ENCODE results near the gene TEX48.

TEX48 gene

DNA sequence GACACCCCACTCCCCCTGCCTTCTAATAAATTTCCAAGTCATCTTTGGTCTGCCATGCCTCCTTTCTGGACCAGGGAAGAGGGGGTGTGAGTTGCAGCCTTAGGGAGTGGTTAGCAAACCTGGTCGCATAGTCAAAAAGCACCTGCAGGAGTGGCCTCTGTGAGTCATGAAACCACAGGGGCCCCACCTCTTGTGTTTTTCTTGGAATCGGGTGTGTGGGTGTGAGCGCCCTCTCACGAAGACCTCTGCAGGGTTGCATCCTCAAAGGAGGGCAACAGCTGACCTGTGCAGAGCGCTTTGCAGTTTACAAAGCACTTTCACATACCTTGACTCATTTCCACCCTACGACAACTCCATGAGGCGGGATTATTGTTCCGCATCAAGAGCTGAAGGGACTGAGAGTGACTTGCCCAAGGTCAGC is 36.8 kb upstream of the TEX48 start:
- Mint-ChIP-seq H3K27me3 (ENCODE audit: low read depth, poor library complexity) (peaks cover 44% of the 10 kb centered on the region), H3K4me3 (no peak overlapping the region), H3K9me3 (peaks cover 23% of the 10 kb centered on the region), H3K4me1 (peaks cover 4% of the 10 kb centered on the region), H3K36me3 (ENCODE audit: low read depth) (no peaks in the 10 kb centered on the region), H3K27ac (no peak overlapping the region)
- TF ChIP-seq, protein P1, sequence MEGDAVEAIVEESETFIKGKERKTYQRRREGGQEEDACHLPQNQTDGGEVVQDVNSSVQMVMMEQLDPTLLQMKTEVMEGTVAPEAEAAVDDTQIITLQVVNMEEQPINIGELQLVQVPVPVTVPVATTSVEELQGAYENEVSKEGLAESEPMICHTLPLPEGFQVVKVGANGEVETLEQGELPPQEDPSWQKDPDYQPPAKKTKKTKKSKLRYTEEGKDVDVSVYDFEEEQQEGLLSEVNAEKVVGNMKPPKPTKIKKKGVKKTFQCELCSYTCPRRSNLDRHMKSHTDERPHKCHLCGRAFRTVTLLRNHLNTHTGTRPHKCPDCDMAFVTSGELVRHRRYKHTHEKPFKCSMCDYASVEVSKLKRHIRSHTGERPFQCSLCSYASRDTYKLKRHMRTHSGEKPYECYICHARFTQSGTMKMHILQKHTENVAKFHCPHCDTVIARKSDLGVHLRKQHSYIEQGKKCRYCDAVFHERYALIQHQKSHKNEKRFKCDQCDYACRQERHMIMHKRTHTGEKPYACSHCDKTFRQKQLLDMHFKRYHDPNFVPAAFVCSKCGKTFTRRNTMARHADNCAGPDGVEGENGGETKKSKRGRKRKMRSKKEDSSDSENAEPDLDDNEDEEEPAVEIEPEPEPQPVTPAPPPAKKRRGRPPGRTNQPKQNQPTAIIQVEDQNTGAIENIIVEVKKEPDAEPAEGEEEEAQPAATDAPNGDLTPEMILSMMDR (IDR thresholded peaks at IDR 0.05), result no peak
- no peak for DNase-seq

DNA sequence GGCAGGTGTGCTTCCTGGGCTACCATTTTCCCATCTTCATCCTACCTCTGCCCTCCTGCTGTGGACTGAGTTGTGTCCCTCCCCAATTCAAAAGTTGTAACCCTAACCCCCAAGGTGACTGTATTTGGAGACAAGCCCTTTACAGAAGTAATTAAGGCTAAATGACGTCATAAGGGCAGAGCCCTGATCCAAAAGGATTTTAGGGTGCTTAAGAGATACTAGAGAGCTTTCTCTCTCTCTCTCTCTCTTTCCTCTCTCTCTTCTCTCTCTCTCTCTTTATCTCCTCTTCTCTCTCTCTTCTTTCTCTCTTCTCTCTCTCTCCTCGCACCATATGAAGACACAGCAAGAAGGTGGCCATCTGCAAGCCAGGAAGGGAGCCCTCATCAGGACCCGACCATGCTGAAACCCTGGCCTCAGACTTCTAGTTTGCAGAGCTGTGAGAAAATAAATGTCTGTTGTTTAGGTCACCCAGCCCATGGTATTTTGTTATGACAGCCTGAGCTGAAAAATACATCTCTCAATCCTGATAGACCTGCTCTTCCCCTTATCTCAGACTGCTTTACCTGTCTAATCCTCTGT is 36.0 kb upstream of the TEX48 start:
- Mint-ChIP-seq H3K27me3 (ENCODE audit: low read depth, poor library complexity) (peaks cover 38% of the 10 kb centered on the region), H3K36me3 (ENCODE audit: low read depth) (no peaks in the 10 kb centered on the region), H3K9me3 (peaks cover 23% of the 10 kb centered on the region), H3K4me3 (no peak overlapping the region), H3K4me1 (peaks cover 4% of the 10 kb centered on the region), H3K27ac (no peak overlapping the region)
- DNase-seq, result no peak
- TF ChIP-seq, protein P1 (IDR thresholded peaks at IDR 0.05), result no peak

DNA sequence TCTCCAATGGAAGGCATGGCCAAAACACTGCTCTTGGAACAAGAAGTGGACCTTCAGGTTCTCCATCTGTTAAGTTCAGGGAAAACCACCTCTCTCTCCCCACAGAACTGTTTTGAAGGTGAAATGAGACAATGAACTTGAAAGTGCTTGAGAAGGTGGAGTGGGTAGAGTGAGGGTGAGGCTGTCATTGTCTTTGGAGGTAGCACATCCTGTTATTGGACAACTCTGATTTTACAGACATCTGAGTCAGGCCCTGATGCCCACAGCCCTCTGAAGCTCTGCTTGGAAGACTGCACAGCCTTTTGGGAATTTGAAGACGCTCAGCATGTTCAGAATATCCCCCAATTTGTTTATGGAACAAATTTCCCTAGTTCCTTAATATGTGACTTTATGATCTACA is 27.6 kb upstream of the TEX48 start:
- H3K36me3 Mint-ChIP-seq (ENCODE audit: low read depth), result no peaks in the 10 kb centered on the region
- TF ChIP-seq, protein P1 (IDR thresholded peaks at IDR 0.05), result no peak
- peaks cover 31% of the 10 kb centered on the region for H3K27me3 Mint-ChIP-seq (ENCODE audit: low read depth, poor library complexity)
- no peaks in the 10 kb centered on the region for H3K9me3 Mint-ChIP-seq
- DNase-seq, result no peak
- no peak overlapping the region for H3K27ac Mint-ChIP-seq
- H3K4me1 Mint-ChIP-seq, result no peaks in the 10 kb centered on the region
- no peak overlapping the region for H3K4me3 Mint-ChIP-seq

DNA sequence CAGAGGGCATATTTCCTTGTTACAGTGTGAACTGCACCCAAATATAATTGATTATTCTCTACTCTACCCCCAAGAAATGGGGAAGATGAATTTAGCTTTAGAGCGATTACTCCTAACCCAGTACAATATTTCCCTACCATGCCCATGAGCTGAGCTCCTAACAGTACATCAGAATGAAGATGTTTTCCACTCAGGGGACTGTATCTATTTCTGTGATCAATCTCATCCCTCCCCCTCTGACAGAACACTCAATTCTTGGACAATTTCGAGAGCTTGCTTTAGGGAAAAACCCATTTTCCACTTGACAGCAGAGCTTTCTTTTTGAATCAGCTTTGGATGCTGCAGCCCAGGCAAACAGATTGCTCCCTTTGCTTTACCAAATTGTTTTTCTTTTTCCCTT is 24.7 kb upstream of the TEX48 start:
- TF ChIP-seq, protein P1 (IDR thresholded peaks at IDR 0.05), result no peak
- DNase-seq, result no peak
- peaks cover 30% of the 10 kb centered on the region for H3K27me3 Mint-ChIP-seq (ENCODE audit: low read depth, poor library complexity)
- H3K36me3 Mint-ChIP-seq (ENCODE audit: low read depth), result no peaks in the 10 kb centered on the region
- no peak overlapping the region for H3K27ac Mint-ChIP-seq
- H3K4me1 Mint-ChIP-seq, result no peaks in the 10 kb centered on the region
- no peaks in the 10 kb centered on the region for H3K9me3 Mint-ChIP-seq
- no peak overlapping the region for H3K4me3 Mint-ChIP-seq

DNA sequence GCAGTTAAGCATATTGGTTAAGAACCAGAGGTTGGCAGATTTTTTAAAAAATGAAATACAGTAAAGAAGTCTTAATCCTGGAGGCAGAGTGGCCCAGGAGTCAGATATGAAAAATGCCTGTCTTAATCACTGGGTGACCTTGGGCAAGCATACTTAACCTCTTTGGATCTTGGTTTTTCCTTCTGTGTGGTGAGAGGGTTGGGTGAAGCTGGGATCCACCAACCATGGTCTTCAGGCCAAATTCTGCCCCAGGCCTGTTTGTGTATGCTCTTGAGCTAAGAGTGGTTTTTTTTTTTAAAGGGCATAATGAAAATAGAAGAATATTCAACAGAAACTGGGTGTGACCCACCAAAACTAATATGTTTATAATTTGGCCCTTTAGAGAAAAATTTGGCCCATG is 20.0 kb upstream of the TEX48 start:
- TF ChIP-seq, protein P1 (IDR thresholded peaks at IDR 0.05), result no peak
- H3K4me1 Mint-ChIP-seq, result no peaks in the 10 kb centered on the region
- H3K36me3 Mint-ChIP-seq (ENCODE audit: low read depth), result no peaks in the 10 kb centered on the region
- peaks cover 6% of the 10 kb centered on the region for H3K9me3 Mint-ChIP-seq
- H3K4me3 Mint-ChIP-seq, result no peak overlapping the region
- H3K27ac Mint-ChIP-seq, result no peak overlapping the region
- H3K27me3 Mint-ChIP-seq (ENCODE audit: low read depth, poor library complexity), result peaks cover 20% of the 10 kb centered on the region
- no peak for DNase-seq

DNA sequence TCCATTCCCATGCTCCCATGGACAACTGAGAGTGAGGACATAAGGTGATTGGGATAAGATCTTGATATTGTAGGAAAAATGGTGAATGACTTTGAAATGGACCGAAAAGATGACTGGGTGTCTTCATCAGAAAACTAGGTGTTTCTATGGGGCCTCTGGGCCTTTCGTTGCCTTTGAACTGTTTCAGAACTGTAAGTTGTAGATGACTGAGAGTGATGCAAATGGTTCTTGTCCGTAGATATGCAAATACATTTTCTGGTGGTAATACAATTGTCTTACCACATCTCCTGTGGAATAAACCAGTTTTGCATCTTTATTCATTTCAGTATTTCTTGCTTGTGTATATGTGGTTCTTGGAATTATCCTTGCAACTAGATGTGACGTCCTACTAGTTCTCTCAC is 16.0 kb upstream of the TEX48 start:
- no peak overlapping the region for H3K27ac Mint-ChIP-seq
- H3K4me1 Mint-ChIP-seq, result no peaks in the 10 kb centered on the region
- H3K36me3 Mint-ChIP-seq (ENCODE audit: low read depth), result no peaks in the 10 kb centered on the region
- no peak overlapping the region for H3K4me3 Mint-ChIP-seq
- TF ChIP-seq, protein P1 (IDR thresholded peaks at IDR 0.05), result no peak
- peaks cover 6% of the 10 kb centered on the region for H3K9me3 Mint-ChIP-seq
- H3K27me3 Mint-ChIP-seq (ENCODE audit: low read depth, poor library complexity), result peaks cover 6% of the 10 kb centered on the region
- no peak for DNase-seq

All from nephron progenitor cell (in vitro differentiated cells).